OCI-LY3 (cell line): ENCODE data around the gene BTBD1.

Source experiments
- H2AFZ ChIP-seq: fragments of 200-600, 300-600 bp; shearing (Covaris generic); 2 replicates; pipeline ENCODE4 v1.6.0; 2014; ENCODE audit warnings: antibody characterized with exemption, low read depth, low read length
- H3K27ac ChIP-seq: fragments of 200-600, 300-600 bp; sonication (generic); 2 replicates; pipeline ENCODE4 v1.5.1; 2014; ENCODE audit warnings: mild to moderate bottlenecking, low read length, moderate library complexity, mixed read lengths
- H3K27me3 ChIP-seq: fragments of 200-600, 300-600 bp; sonication (generic); 2 replicates; pipeline ENCODE4 v1.6.1; 2014; ENCODE audit warnings: low read depth, low read length, mixed read lengths
- H3K36me3 ChIP-seq: fragments of 200-600, 300-600 bp; sonication (generic); replicated peaks from 2 replicates; pipeline ENCODE3; 2014; ENCODE audit warnings: low read depth, low read length, mixed read lengths
- H3K4me1 ChIP-seq: fragments of 300-600, 200-600 bp; sonication (generic); 2 replicates; pipeline ENCODE4 v1.6.1; 2014; ENCODE audit warnings: low read length, mixed read lengths
- H3K4me2 ChIP-seq: fragments of 200-600, 300-600 bp; sonication (generic); 2 replicates; pipeline ENCODE4 v1.6.1; 2014; ENCODE audit warnings: low read length, mixed read lengths
- H3K4me3 ChIP-seq: fragments of 300-600, 200-600 bp; sonication (generic); 2 replicates; pipeline ENCODE4 v1.5.1; 2014; ENCODE audit warnings: antibody characterized with exemption, mild to moderate bottlenecking, low read length, moderate library complexity
- H3K79me2 ChIP-seq: fragments of 300-600, 200-600 bp; shearing (Covaris generic); 2 replicates; pipeline ENCODE4 v1.6.1; 2014; ENCODE audit warnings: mild to moderate bottlenecking, low read length, mixed read lengths
- H3K9ac ChIP-seq: fragments of 300-600, 200-600 bp; shearing (Covaris generic); 2 replicates; pipeline ENCODE4 v1.6.0; 2014; ENCODE audit warnings: mild to moderate bottlenecking, low read length, moderate library complexity
- H3K9me3 ChIP-seq: fragments of 200-600, 300-600 bp; shearing (Covaris generic); 2 replicates; pipeline ENCODE4 v1.6.1; 2014; ENCODE audit warnings: low read length, mixed read lengths; ENCODE audit not compliant: insufficient read depth
- H4K20me1 ChIP-seq: fragments of 200-600, 300-600 bp; sonication (generic); 2 replicates; pipeline ENCODE4 v1.6.1; 2016; ENCODE audit warnings: low read length, mixed read lengths; ENCODE audit not compliant: insufficient read depth
- EZH2phosphoT487 ChIP-seq: fragments of 200-600 bp; shearing (Covaris generic); IDR thresholded peaks from 2 replicates; pipeline ENCODE4 v1.6.1; 2018; ENCODE audit warnings: antibody characterized with exemption, mixed run types, low read depth
- TF ChIP-seq, protein P1 (sequence below): fragments of 200-600, 300-600 bp; sonication (generic); IDR thresholded peaks from 2 replicates; pipeline ENCODE4 v1.5.1; 2014; ENCODE audit warnings: antibody characterized with exemption, low read length, low read depth

The BTBD1 gene

GRCh38 chr15:83018436-83018835 is 48.6 kb downstream of the BTBD1 start:
- TF ChIP-seq EZH2phosphoT487: no peak
- TF ChIP-seq, protein P1, sequence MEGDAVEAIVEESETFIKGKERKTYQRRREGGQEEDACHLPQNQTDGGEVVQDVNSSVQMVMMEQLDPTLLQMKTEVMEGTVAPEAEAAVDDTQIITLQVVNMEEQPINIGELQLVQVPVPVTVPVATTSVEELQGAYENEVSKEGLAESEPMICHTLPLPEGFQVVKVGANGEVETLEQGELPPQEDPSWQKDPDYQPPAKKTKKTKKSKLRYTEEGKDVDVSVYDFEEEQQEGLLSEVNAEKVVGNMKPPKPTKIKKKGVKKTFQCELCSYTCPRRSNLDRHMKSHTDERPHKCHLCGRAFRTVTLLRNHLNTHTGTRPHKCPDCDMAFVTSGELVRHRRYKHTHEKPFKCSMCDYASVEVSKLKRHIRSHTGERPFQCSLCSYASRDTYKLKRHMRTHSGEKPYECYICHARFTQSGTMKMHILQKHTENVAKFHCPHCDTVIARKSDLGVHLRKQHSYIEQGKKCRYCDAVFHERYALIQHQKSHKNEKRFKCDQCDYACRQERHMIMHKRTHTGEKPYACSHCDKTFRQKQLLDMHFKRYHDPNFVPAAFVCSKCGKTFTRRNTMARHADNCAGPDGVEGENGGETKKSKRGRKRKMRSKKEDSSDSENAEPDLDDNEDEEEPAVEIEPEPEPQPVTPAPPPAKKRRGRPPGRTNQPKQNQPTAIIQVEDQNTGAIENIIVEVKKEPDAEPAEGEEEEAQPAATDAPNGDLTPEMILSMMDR: no peak
- no peaks in the 10 kb centered on the region for H3K9me3 ChIP-seq
- H3K27me3 ChIP-seq: no peaks in the 10 kb centered on the region
- no peak overlapping the region for H3K9ac ChIP-seq
- H3K36me3 ChIP-seq: peaks cover 33% of the 10 kb centered on the region
- no peaks in the 10 kb centered on the region for H3K4me1 ChIP-seq
- H3K27ac ChIP-seq: no peak overlapping the region
- H3K4me3 ChIP-seq: no peak overlapping the region
- H3K4me2 ChIP-seq: no peak overlapping the region
- H2AFZ ChIP-seq: no peak overlapping the region
- no peaks in the 10 kb centered on the region for H4K20me1 ChIP-seq
- H3K79me2 ChIP-seq: peaks cover 9% of the 10 kb centered on the region; the same call in 1 of the 2 replicates

- TF ChIP-seq EZH2phosphoT487: no peak
- TF ChIP-seq, protein P1: no peak
- Histone ChIP-seq H3K27me3 (no peaks in the 10 kb centered on the region), H3K4me2 (no peak overlapping the region), H3K36me3 (peaks cover 33% of the 10 kb centered on the region), H3K4me1 (peaks cover 10% of the 10 kb centered on the region), H3K9me3 (no peaks in the 10 kb centered on the region), H3K27ac (no peak overlapping the region), H2AFZ (no peak overlapping the region), H3K79me2 (peaks cover 17% of the 10 kb centered on the region), H3K9ac (no peak overlapping the region), H3K4me3 (no peak overlapping the region), H4K20me1 (no peaks in the 10 kb centered on the region)
These were observed 50.1 kb downstream of the BTBD1 start for GRCh38 chr15:83016906-83017305.

- peaks cover 27% of the 10 kb centered on the region for H3K79me2 ChIP-seq
- no peaks in the 10 kb centered on the region for H3K9me3 ChIP-seq
- no peak overlapping the region for H3K4me3 ChIP-seq
- H3K36me3 ChIP-seq: peaks cover 25% of the 10 kb centered on the region
- H3K9ac ChIP-seq: no peak overlapping the region
- no peaks in the 10 kb centered on the region for H3K27me3 ChIP-seq
- H2AFZ ChIP-seq: no peak overlapping the region
- H3K4me2 ChIP-seq: no peak overlapping the region
- peaks cover 3% of the 10 kb centered on the region; the same call in 1 of the 2 replicates for H4K20me1 ChIP-seq
- peaks cover 16% of the 10 kb centered on the region for H3K4me1 ChIP-seq
- no peak overlapping the region for H3K27ac ChIP-seq
- TF ChIP-seq, protein P1: no peak
- TF ChIP-seq EZH2phosphoT487: no peak
These were observed 51.7 kb downstream of the BTBD1 start for GRCh38 chr15:83015361-83015760.

DNA sequence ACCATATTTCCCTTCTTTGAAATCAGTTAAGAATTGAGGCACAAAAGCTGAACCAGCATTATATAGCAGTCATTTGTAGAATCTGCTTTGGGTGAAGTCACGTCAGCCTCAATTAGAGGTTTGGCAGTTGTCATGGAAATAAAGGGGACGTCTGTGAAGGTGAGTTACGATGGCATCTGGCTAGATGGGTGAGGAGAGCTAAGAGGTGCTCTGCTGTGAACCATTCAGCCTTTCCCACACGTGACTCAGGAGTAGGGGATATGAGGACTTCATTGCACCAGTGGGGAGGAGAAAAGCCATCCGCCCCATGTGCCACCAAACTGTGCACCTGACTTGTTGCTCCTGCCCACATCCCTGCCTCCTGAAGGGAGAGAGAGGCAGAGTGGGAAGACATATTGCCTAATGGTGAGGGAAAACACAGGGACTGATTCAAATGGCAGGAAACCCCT is 52.8 kb downstream of the BTBD1 start:
- Histone ChIP-seq H2AFZ (no peak overlapping the region), H3K4me1 (peaks cover 20% of the 10 kb centered on the region), H3K27ac (no peak overlapping the region), H3K9me3 (no peaks in the 10 kb centered on the region), H3K79me2 (peaks cover 30% of the 10 kb centered on the region), H3K27me3 (no peaks in the 10 kb centered on the region), H4K20me1 (peaks cover 4% of the 10 kb centered on the region; the same call in 1 of the 2 replicates), H3K4me3 (no peak overlapping the region), H3K36me3 (peaks cover 24% of the 10 kb centered on the region), H3K9ac (no peak overlapping the region), H3K4me2 (no peak overlapping the region)
- no peak for TF ChIP-seq EZH2phosphoT487
- TF ChIP-seq, protein P1: no peak
